GM12864 (cell line): Measurements from ENCODE around the gene CFL1.

ENCODE experiments used
- DNase-seq: peaks from one replicate; pipeline ENCODE4 v3.0.0-alpha.2; 2011; ENCODE audit warnings: low read depth
- H3K4me3 ChIP-seq: 2 replicates; pipeline ENCODE4 v1.5.1; 2011; ENCODE audit warnings: mild to moderate bottlenecking, low read depth, low read length, control low read depth
- CTCF ChIP-seq: IDR thresholded peaks from 2 replicates; pipeline ENCODE4 v1.5.1; 2011; ENCODE audit warnings: low read depth, mild to moderate bottlenecking, moderate library complexity, low read length, control low read depth, inconsistent platforms; ENCODE audit errors: missing control alignments

Gene CFL1

GRCh38 chr11:65854161-65854592 lies 3.8 kb downstream of the CFL1 start:
- no peak for DNase-seq
- TF ChIP-seq CTCF, result no peak
- no peak overlapping the region for H3K4me3 ChIP-seq

- no peak for DNase-seq
- peak; percentile 13 for TF ChIP-seq CTCF
- no peak overlapping the region for H3K4me3 ChIP-seq
These were observed 4.6 kb downstream of the CFL1 start for GRCh38 chr11:65853246-65853979.

- DNase-seq, result no peak
- H3K4me3 ChIP-seq, result no peak overlapping the region
- no peak for TF ChIP-seq CTCF
These were observed 5.3 kb downstream of the CFL1 start for GRCh38 chr11:65852508-65853245.

- no peak for TF ChIP-seq CTCF
- no peak overlapping the region for H3K4me3 ChIP-seq
- no peak for DNase-seq
These were observed 6.0 kb downstream of the CFL1 start for GRCh38 chr11:65851811-65852507.

GRCh38 chr11:65851083-65851579 lies 6.8 kb downstream of the CFL1 start:
- no peak overlapping the region for H3K4me3 ChIP-seq
- peak; percentile 70 for TF ChIP-seq CTCF
- no peak for DNase-seq

GRCh38 chr11:65850217-65851082 lies 7.5 kb downstream of the CFL1 start:
- H3K4me3 ChIP-seq, result no peak overlapping the region
- no peak for TF ChIP-seq CTCF
- no peak for DNase-seq
